K562 treated with DMSO at 1 percent for 24 hours (cell line): Measurements from ENCODE around the gene TSPAN6. TPM values are rescaled to one million over a fixed set of nuclear protein-coding genes. Genes with fewer than 3 reads are reported as not detected.

Experiments
- total RNA-seq: library from RNA; unstranded; fragments of 300-600 nt; gene quantifications from 2 replicates; pipeline ENCODE4 v1.2.3, GENCODE V29; 2022; ENCODE audit warnings: low read depth; ENCODE audit not compliant: insufficient read depth

The TSPAN6 gene
- not detected in 2 replicates for total RNA-seq

DNA sequence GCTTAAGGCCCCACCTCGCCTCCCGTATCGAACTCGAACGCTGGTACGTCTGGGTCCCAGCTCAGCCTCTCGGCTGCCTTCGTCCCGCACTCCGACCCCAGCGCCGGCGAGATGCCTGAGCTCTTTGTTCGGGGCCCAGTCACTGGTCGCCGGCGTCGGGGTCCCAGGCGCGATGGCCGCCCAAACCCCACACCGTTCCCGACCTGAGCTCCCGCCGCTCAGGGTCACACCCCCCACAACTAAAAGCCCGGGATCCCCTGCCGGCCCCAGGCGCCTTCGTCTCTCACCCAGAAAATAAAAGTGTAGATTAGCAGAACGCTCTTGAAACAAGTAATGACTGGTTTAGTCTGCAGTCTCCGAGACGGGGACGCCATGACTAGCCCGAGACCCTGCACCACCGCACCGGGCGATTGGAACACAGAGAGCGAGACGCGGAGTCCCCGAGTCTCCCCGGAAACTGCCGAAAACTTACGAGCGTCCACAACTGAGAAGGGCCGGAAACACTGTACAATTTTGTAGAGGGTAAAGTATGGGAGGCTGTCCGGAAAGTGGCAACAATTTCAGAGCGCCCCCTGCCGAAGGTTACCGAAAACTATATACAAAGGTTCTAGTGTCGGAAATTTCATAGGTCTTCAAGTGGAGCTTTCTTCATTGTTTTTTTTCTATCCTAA lies at the start of gene TSPAN6:
TSPAN6 (minus strand) TSS at position 486 of the 671 bp plus-strand sequence; CDS start at position 374, 112 bp downstream.

GRCh38 chrX:100643956-100644860 lies 7.6 kb upstream of the TSPAN6 start, which contains the start of gene SRPX2:
TSS of gene SRPX2 (plus strand) at chrX:100644199. CDS start at chrX:100646323, 2,124 bp downstream.

DNA sequence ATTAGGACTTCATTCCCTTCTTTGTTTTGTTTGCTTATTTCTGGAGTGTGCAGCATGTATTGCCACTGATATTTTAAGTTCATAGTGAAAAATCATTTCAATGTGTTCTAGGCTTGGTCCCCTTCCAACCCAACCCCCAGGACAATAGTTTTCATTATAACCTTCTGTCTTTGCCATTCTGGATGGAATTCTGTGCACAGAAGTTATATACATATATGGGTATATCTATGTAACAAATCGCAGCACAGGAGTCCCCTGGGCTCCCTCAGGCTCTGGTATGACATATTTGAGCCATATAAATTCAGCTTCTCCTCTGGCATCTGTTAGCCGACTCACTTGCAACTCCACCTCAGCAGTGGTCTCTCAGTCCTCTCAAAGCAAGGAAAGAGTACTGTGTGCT lies 52.0 kb downstream of the TSPAN6 start, which contains the start of gene TNMD:
TNMD (plus strand) TSS at position 326 of the 400 bp plus-strand sequence. CDS start 83 bp downstream, outside the sequence.

Other genes with a start within 250 kb of the TSPAN6 start
- not detected in 2 replicates for gene PCDH19, start 226.5 kb downstream of the TSPAN6 start, total RNA-seq
- not detected in 2 replicates for gene TNMD, start 51.9 kb downstream of the TSPAN6 start, total RNA-seq
- not detected in 2 replicates for gene SRPX2, start 7.4 kb upstream of the TSPAN6 start, total RNA-seq
- gene SYTL4, start 95.3 kb upstream of the TSPAN6 start, total RNA-seq = 1.1 TPM in 2 replicates
- 33.0 and 34.8 TPM in 2 replicates for gene CSTF2, start 183.6 kb upstream of the TSPAN6 start, total RNA-seq
- not detected in 2 replicates for gene NOX1, start 237.6 kb upstream of the TSPAN6 start, total RNA-seq